Immature natural killer cell (primary cell): ENCODE results near the gene WDR7. TPM values are rescaled to one million over a fixed set of nuclear protein-coding genes. Genes with fewer than 3 reads are reported as not detected.

Experiments
- DNase-seq, 3 donors: peaks; one replicate each; pipeline ENCODE4 v3.0.0; 2022; ENCODE audit warnings: mixed read lengths in 1 of 3
- H3K27ac Mint-ChIP-seq, 6 donors: one replicate each; pipeline ENCODE4 v1.8.0; 2020; ENCODE audit warnings: mixed read lengths in 6 of 6, mild to moderate bottlenecking in 5 of 6, inconsistent platforms in 4 of 6, moderate library complexity in 3 of 6
- H3K27me3 Mint-ChIP-seq, 3 donors: one replicate each; pipeline ENCODE4 v1.8.0; 2020 to 2021; ENCODE audit warnings: low read depth in 3 of 3, mild to moderate bottlenecking in 3 of 3, mixed read lengths in 3 of 3, moderate library complexity in 3 of 3, inconsistent platforms in 1 of 3
- H3K36me3 Mint-ChIP-seq, 3 donors: one replicate each; pipeline ENCODE4 v1.8.0; 2020; ENCODE audit warnings: mixed read lengths in 3 of 3, inconsistent platforms in 2 of 3, mild to moderate bottlenecking in 2 of 3
- H3K4me1 Mint-ChIP-seq, 2 donors: one replicate each; pipeline ENCODE4 v1.8.0; 2020; ENCODE audit warnings: inconsistent platforms in 2 of 2, mild to moderate bottlenecking in 2 of 2, mixed read lengths in 2 of 2, moderate library complexity in 1 of 2
- H3K4me3 Mint-ChIP-seq, 5 donors: one replicate each; pipeline ENCODE4 v1.8.0; 2020; ENCODE audit warnings: mild to moderate bottlenecking in 5 of 5, mixed read lengths in 5 of 5, inconsistent platforms in 3 of 5, moderate library complexity in 3 of 5
- H3K9me3 Mint-ChIP-seq, 6 donors: one replicate each; pipeline ENCODE4 v1.8.0; 2020; ENCODE audit warnings: mild to moderate bottlenecking in 6 of 6, mixed read lengths in 6 of 6, inconsistent platforms in 4 of 6, moderate library complexity in 3 of 6
- polyA plus RNA-seq, 3 donors: library from polyadenylated mRNA; unstranded; fragments of 300-500 nt; fragmentation: Illumina TruSeq; gene quantifications; one replicate each; pipeline ENCODE4 v1.2.3, GENCODE V29; 2021

Gene WDR7
- polyA plus RNA-seq, 3 donors from 2014 or later, result 18.3 to 38.2 (median 23.3) TPM

GRCh38 chr18:56900195-56901094, 249.3 kb downstream of the WDR7 start:
- Mint-ChIP-seq H3K36me3 (peaks cover 0 to 10% (median 0%) of the 10 kb centered on the region in 3 donors), H3K27me3 (no peaks in the 10 kb centered on the region), H3K27ac (peak overlapping the region in 1 of 6 donors; percentile 28), H3K9me3 (no peaks in the 10 kb centered on the region), H3K4me3 (no peak overlapping the region), H3K4me1 (peaks cover 14 to 18% of the 10 kb centered on the region in 2 donors)
- no peak for DNase-seq

GRCh38 chr18:56901919-56902318, 250.8 kb downstream of the WDR7 start:
- H3K4me1 Mint-ChIP-seq, result peaks cover 14 to 19% of the 10 kb centered on the region in 2 donors
- H3K36me3 Mint-ChIP-seq, result peaks cover 0 to 16% (median 0%) of the 10 kb centered on the region in 3 donors
- no peak for DNase-seq
- no peaks in the 10 kb centered on the region for H3K9me3 Mint-ChIP-seq
- no peak overlapping the region for H3K4me3 Mint-ChIP-seq
- peaks cover 0 to 3% (median 0%) of the 10 kb centered on the region in 3 donors for H3K27me3 Mint-ChIP-seq
- H3K27ac Mint-ChIP-seq, result peak overlapping the region in 2 of 6 donors; percentile 3 to 64

GRCh38 chr18:56902653-56903052, 251.5 kb downstream of the WDR7 start:
- peak; percentile 18 to 39 (median 35) for DNase-seq
- peak overlapping the region in 4 of 6 donors; percentile 35 to 75 (median 52) for H3K27ac Mint-ChIP-seq
- peaks cover 0 to 3% (median 0%) of the 10 kb centered on the region in 3 donors for H3K27me3 Mint-ChIP-seq
- peak overlapping the region in 1 of 5 donors; percentile 25 for H3K4me3 Mint-ChIP-seq
- H3K9me3 Mint-ChIP-seq, result no peaks in the 10 kb centered on the region
- peaks cover 0 to 21% (median 0%) of the 10 kb centered on the region in 3 donors for H3K36me3 Mint-ChIP-seq
- peaks cover 14 to 24% of the 10 kb centered on the region in 2 donors for H3K4me1 Mint-ChIP-seq

GRCh38 chr18:56903686-56904085, 252.5 kb downstream of the WDR7 start:
- Mint-ChIP-seq H3K27me3 (peaks cover 0 to 3% (median 0%) of the 10 kb centered on the region in 3 donors), H3K4me3 (no peak overlapping the region)
- no peak for DNase-seq

GRCh38 chr18:56907771-56908170, 256.6 kb downstream of the WDR7 start:
- no peak overlapping the region for H3K4me3 Mint-ChIP-seq
- H3K36me3 Mint-ChIP-seq, result peaks cover 0 to 17% (median 11%) of the 10 kb centered on the region in 3 donors
- peaks cover 0 to 3% (median 0%) of the 10 kb centered on the region in 3 donors for H3K27me3 Mint-ChIP-seq
- DNase-seq, result no peak
- no peak overlapping the region for H3K27ac Mint-ChIP-seq
- peaks cover 5 to 11% of the 10 kb centered on the region in 2 donors for H3K4me1 Mint-ChIP-seq
- no peaks in the 10 kb centered on the region for H3K9me3 Mint-ChIP-seq

More at GRCh38 chr18:56903686-56904085, 252.5 kb downstream of the WDR7 start:
- peaks cover 0 to 21% (median 6%) of the 10 kb centered on the region in 3 donors for H3K36me3 Mint-ChIP-seq
- no peaks in the 10 kb centered on the region for H3K9me3 Mint-ChIP-seq
- peaks cover 14 to 24% of the 10 kb centered on the region in 2 donors for H3K4me1 Mint-ChIP-seq
- H3K27ac Mint-ChIP-seq, result peak overlapping the region in 1 of 6 donors; percentile 34

- no peaks in the 10 kb centered on the region for H3K9me3 Mint-ChIP-seq
Observed at GRCh38 chr18:56910237-56910636, 259.1 kb downstream of the WDR7 start.

DNA sequence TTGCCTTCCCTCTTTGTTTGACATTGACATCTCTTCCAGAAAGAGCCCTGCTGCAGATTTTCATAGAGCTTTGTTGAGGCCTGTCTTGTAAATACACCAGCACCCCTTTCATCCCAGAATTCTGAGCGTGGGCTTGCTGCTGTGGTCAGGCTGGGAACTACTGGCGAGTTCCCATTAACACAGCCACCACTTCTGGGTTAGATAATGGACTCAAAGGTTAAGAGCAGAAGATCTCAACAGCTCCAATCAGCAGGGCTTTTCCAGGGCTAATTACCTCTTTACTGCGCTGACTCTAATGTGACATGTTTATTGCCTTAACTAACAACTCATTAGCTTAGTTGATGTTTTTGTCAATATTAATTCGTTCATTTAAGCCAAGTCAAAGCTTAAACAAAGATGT, 259.8 kb downstream of the WDR7 start:
- Mint-ChIP-seq H3K27ac (peak overlapping the region in 1 of 6 donors; percentile 31), H3K4me1 (peaks cover 0 to 6% of the 10 kb centered on the region in 2 donors), H3K9me3 (no peaks in the 10 kb centered on the region), H3K27me3 (peaks cover 0 to 2% (median 0%) of the 10 kb centered on the region in 3 donors), H3K36me3 (peaks cover 0 to 14% (median 14%) of the 10 kb centered on the region in 3 donors), H3K4me3 (no peak overlapping the region)
- no peak for DNase-seq

More at GRCh38 chr18:56910237-56910636, 259.1 kb downstream of the WDR7 start:
- no peak for DNase-seq
- Mint-ChIP-seq H3K4me1 (peaks cover 0 to 6% of the 10 kb centered on the region in 2 donors), H3K27ac (no peak overlapping the region), H3K36me3 (peaks cover 0 to 15% (median 11%) of the 10 kb centered on the region in 3 donors), H3K4me3 (no peak overlapping the region), H3K27me3 (peaks cover 0 to 3% (median 0%) of the 10 kb centered on the region in 3 donors)

DNA sequence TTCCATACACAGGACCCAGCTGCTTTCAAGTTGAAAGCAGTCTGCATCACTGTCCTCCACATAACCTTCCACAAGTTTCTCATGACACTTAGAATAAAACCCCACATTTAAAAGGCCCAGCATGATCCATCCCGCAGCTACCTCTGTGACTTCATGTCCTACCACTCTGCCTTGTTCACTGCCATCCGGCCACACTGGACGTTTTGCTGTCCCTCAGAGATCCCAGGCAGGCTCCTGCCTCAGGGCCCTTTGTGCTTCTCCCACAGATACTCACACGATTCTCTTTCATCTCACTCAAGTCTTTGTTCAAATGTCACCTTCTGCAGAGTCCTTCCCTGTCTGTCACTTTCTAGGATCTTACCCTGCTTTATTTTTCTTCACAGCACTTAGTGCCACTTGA, 262.8 kb downstream of the WDR7 start:
- Mint-ChIP-seq H3K27me3 (peaks cover 0 to 4% (median 0%) of the 10 kb centered on the region in 3 donors), H3K4me3 (no peak overlapping the region), H3K27ac (peak overlapping the region in 2 of 6 donors; percentile 14 to 15), H3K36me3 (peaks cover 0 to 11% (median 8%) of the 10 kb centered on the region in 3 donors), H3K9me3 (no peaks in the 10 kb centered on the region), H3K4me1 (no peaks in the 10 kb centered on the region)
- DNase-seq, result no peak

- Mint-ChIP-seq H3K27ac (no peak overlapping the region), H3K4me3 (no peak overlapping the region), H3K4me1 (peaks cover 11 to 18% of the 10 kb centered on the region in 2 donors), H3K27me3 (peaks cover 0 to 4% (median 3%) of the 10 kb centered on the region in 3 donors), H3K9me3 (no peaks in the 10 kb centered on the region), H3K36me3 (peaks cover 3 to 10% (median 4%) of the 10 kb centered on the region in 3 donors)
- no peak for DNase-seq
Observed at GRCh38 chr18:56919190-56919589, 268.0 kb downstream of the WDR7 start.

DNA sequence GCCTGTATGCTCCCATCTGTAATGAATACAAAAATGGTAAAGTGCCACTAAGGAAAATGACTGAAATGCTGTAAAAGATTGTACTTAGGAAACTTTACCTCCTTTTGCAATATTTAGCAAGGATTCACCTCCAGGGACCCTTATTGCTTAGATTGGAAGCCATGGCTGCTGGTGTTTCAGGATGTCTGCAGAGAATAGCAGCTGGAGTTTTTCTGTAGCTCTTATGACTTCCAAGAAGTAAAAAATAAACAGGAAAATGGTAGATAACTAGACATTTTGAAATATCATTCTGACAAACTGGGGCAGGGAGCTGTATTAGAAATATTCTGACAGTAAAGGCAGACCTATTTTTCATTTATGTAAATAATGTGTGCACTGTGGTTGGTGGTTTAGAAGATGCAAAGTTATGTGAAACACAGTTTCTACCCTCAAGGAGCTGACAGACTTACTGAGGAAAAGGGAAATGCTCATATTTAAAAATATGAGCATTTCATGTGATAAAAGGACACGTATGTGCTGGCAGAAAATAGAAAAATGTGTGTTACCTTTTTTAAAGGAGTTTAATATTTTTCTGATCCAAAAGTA, 270.8 kb downstream of the WDR7 start:
- Mint-ChIP-seq H3K36me3 (peaks cover 10 to 17% (median 13%) of the 10 kb centered on the region in 3 donors), H3K9me3 (no peaks in the 10 kb centered on the region), H3K27ac (peak overlapping the region in 1 of 6 donors; percentile 45), H3K27me3 (peaks cover 0 to 3% (median 0%) of the 10 kb centered on the region in 3 donors), H3K4me3 (no peak overlapping the region), H3K4me1 (peaks cover 11 to 18% of the 10 kb centered on the region in 2 donors)
- no peak for DNase-seq

DNA sequence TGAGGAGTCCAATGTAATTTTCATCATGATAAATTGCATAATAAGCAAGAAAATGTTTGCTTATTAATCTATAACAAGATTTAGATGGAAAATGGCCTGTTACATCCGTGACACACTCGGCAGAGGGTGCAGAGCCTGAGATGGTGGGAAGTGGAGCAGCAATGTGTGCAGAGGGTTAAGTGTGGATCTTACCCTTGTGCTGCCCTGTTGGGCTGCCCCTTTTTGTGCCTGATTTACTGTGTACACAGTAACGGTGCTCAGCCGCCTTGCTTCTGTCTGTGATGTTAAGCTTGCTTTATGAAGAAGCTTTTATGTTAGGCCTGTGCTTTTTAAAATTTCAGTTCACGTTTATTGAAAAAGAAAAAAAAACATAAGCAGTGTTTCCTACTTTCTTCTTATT, 275.6 kb downstream of the WDR7 start:
- Mint-ChIP-seq H3K27me3 (no peaks in the 10 kb centered on the region), H3K4me3 (no peak overlapping the region), H3K27ac (no peak overlapping the region), H3K36me3 (peaks cover 10 to 25% (median 22%) of the 10 kb centered on the region in 3 donors), H3K4me1 (peaks cover 5 to 10% of the 10 kb centered on the region in 2 donors), H3K9me3 (no peaks in the 10 kb centered on the region)
- DNase-seq, result no peak

DNA sequence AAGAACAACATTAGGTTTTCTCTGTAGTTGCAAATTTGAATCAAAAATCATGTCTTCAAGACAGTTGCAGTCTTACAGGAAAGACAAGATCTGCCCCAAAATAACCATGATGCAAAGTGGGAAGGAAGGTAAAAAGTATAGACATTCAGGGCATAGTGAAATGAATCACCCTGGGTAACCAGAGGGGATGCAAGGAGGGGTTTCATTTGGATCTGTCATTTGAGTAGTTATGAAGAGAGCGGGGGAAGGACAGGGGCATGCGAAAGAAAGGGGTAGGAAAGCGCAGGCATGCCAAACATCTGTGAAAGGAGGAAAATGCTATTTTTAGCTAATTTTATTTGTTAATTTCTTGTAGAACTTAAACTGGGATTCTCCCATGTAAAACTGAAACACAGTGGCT, 276.6 kb downstream of the WDR7 start:
- Mint-ChIP-seq H3K4me1 (no peaks in the 10 kb centered on the region), H3K4me3 (no peak overlapping the region), H3K36me3 (peaks cover 10 to 30% (median 22%) of the 10 kb centered on the region in 3 donors), H3K9me3 (no peaks in the 10 kb centered on the region), H3K27ac (no peak overlapping the region), H3K27me3 (no peaks in the 10 kb centered on the region)
- DNase-seq, result no peak

GRCh38 chr18:56929886-56930285, 278.7 kb downstream of the WDR7 start:
- no peak overlapping the region for H3K4me3 Mint-ChIP-seq
- no peaks in the 10 kb centered on the region for H3K27me3 Mint-ChIP-seq
- no peak overlapping the region for H3K27ac Mint-ChIP-seq
- no peak for DNase-seq
- no peaks in the 10 kb centered on the region for H3K4me1 Mint-ChIP-seq
- peaks cover 11 to 39% (median 21%) of the 10 kb centered on the region in 3 donors for H3K36me3 Mint-ChIP-seq
- H3K9me3 Mint-ChIP-seq, result no peaks in the 10 kb centered on the region

- Mint-ChIP-seq H3K4me1 (no peaks in the 10 kb centered on the region), H3K27me3 (no peaks in the 10 kb centered on the region)
- DNase-seq, result no peak
Observed at GRCh38 chr18:56933472-56933871, 282.3 kb downstream of the WDR7 start.

More at GRCh38 chr18:56933472-56933871, 282.3 kb downstream of the WDR7 start:
- Mint-ChIP-seq H3K27ac (no peak overlapping the region), H3K4me3 (no peak overlapping the region), H3K36me3 (peaks cover 14 to 43% (median 16%) of the 10 kb centered on the region in 3 donors), H3K9me3 (no peaks in the 10 kb centered on the region)
